ENCODE data around the gene INPP4A. TPM values are rescaled to one million over a fixed set of nuclear protein-coding genes. Genes with fewer than 3 reads are reported as not detected.

Gene INPP4A
- total and polyA plus RNA-seq, 2 experiments from 2014 or later: 7.9 to 13.1 TPM

DNA sequence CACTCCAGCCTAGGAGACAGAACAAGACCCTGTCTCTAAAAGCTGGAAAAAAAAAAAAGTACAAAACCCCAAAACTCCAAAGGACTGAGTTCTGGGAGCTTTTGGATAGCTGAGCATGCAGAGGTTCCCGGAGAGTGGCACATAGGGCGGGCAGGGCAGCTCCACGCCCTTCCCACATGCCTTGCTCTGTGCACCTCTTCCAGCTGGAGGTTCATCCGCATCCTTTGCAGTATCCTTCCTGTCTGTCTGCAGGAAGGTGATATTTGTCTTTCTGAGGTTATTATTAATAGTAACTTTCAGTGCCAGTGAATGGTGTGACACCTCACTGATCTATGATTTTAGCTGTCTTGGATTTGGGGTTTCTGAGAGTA, 70.2 kb downstream of the INPP4A start:
- H4K20me1 ChIP-seq (ENCODE audit: insufficient read depth, poor library complexity, severe bottlenecking): no peaks in the 10 kb centered on the region
- H3K79me2 ChIP-seq: peaks cover 14% of the 10 kb centered on the region
- H3K9me3 ChIP-seq (ENCODE audit: low read depth): no peaks in the 10 kb centered on the region
- H3K36me3 ChIP-seq (replicated peaks; ENCODE audit: insufficient read depth, low read depth): no peaks in the 10 kb centered on the region
- H3K9me2 ChIP-seq (replicated peaks; ENCODE audit: insufficient read depth): no peaks in the 10 kb centered on the region
- H3K4me3 ChIP-seq: no peak overlapping the region
- peaks cover 7% of the 10 kb centered on the region for H3K4me1 ChIP-seq (ENCODE audit: insufficient read depth)
- H3K27me3 ChIP-seq: no peaks in the 10 kb centered on the region
- H3K4me2 ChIP-seq: no peak overlapping the region
- no peak for DNase-seq (ENCODE audit: low spot score)
- H2AFZ ChIP-seq: no peak overlapping the region
- WGBS (ENCODE audit: low lambda C conversion rate, missing lambda C conversion rate): 98% methylated on average over 4 of the region's 4 CpGs
- H3K27ac ChIP-seq: no peak overlapping the region
- TF ChIP-seq, protein P1, sequence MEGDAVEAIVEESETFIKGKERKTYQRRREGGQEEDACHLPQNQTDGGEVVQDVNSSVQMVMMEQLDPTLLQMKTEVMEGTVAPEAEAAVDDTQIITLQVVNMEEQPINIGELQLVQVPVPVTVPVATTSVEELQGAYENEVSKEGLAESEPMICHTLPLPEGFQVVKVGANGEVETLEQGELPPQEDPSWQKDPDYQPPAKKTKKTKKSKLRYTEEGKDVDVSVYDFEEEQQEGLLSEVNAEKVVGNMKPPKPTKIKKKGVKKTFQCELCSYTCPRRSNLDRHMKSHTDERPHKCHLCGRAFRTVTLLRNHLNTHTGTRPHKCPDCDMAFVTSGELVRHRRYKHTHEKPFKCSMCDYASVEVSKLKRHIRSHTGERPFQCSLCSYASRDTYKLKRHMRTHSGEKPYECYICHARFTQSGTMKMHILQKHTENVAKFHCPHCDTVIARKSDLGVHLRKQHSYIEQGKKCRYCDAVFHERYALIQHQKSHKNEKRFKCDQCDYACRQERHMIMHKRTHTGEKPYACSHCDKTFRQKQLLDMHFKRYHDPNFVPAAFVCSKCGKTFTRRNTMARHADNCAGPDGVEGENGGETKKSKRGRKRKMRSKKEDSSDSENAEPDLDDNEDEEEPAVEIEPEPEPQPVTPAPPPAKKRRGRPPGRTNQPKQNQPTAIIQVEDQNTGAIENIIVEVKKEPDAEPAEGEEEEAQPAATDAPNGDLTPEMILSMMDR (IDR thresholded peaks at IDR 0.05; ENCODE audit: poor library complexity): no peak
- TF ChIP-seq EZH2 (IDR thresholded peaks at IDR 0.05; ENCODE audit: borderline replicate concordance): no peak
- TF ChIP-seq EZH2phosphoT487 (IDR thresholded peaks at IDR 0.05; ENCODE audit: low read depth, severe bottlenecking, unreplicated experiment): no peak

DNA sequence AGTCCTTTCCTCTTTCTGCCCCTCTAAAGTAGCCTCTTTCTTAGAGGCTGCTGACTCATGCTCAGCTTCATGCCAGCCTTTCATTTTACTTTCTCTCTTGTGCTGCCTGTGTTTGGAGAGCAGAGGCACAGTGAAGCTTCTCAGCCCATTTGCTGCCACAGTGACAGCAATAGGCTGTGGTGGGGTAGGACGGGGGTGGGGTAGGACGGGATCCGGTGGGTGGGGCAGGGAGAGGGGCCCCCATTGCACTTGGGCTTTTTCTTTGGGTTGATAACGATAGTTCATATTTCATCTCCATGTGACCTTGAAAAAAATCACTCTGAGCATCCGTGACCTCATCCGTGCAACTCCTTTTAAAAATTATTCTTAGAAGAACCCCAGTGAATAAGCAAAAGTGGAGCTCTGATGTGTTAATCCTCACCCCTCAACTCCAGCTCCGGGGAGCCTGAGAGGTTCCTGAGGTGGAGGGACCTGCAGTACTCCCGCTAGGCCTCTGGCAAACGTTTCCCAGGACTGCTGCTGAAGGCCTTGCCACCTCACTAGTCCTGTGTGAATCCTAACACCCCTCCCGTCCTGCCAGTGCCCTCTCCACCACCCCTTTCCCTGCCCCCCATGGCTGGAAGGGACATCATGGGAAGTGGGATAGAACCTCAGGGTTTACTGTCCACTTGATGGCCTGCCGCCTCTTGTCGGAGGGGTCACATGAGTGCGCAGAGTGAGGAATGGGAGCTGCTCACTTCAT, 70.8 kb downstream of the INPP4A start:
- H3K4me3 ChIP-seq: no peak overlapping the region
- no peak overlapping the region for H3K4me2 ChIP-seq
- peaks cover 14% of the 10 kb centered on the region for H3K79me2 ChIP-seq
- H3K9me3 ChIP-seq (ENCODE audit: low read depth): no peaks in the 10 kb centered on the region
- DNase-seq (ENCODE audit: low spot score): no peak
- H3K27ac ChIP-seq: no peak overlapping the region
- H4K20me1 ChIP-seq (ENCODE audit: insufficient read depth, poor library complexity, severe bottlenecking): no peaks in the 10 kb centered on the region
- H2AFZ ChIP-seq: no peak overlapping the region
- WGBS (ENCODE audit: low lambda C conversion rate, missing lambda C conversion rate): 72% methylated on average over 13 of the region's 13 CpGs
- no peaks in the 10 kb centered on the region for H3K36me3 ChIP-seq (replicated peaks; ENCODE audit: insufficient read depth, low read depth)
- H3K9me2 ChIP-seq (replicated peaks; ENCODE audit: insufficient read depth): no peaks in the 10 kb centered on the region
- H3K27me3 ChIP-seq: no peaks in the 10 kb centered on the region
- peaks cover 7% of the 10 kb centered on the region for H3K4me1 ChIP-seq (ENCODE audit: insufficient read depth)
- TF ChIP-seq, protein P1 (IDR thresholded peaks at IDR 0.05; ENCODE audit: poor library complexity): no peak
- TF ChIP-seq EZH2 (IDR thresholded peaks at IDR 0.05; ENCODE audit: borderline replicate concordance) (no peak), EZH2phosphoT487 (IDR thresholded peaks at IDR 0.05; ENCODE audit: low read depth, severe bottlenecking, unreplicated experiment) (no peak)

DNA sequence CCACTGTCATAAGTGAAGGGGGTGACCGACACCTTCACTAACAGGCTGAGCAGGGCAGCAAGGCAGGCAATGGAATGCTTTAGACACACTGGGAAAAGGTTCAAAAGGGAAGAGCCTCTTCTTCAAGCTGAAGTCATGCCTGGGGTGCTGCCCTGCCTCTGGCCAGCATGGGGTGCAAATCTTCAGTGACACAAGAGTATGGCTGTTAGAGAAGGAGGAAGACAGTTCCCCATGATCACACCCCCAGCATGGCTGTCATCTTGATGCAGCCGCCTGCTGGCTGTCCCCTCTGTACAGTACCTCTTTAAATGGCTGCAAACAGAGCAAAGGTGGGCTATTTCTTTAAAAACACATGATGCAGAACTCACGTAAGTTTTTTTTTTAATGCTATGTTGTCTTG, 71.9 kb downstream of the INPP4A start:
- TF ChIP-seq EZH2 (IDR thresholded peaks at IDR 0.05; ENCODE audit: borderline replicate concordance) (no peak), EZH2phosphoT487 (IDR thresholded peaks at IDR 0.05; ENCODE audit: low read depth, severe bottlenecking, unreplicated experiment) (no peak)
- TF ChIP-seq, protein P1 (IDR thresholded peaks at IDR 0.05; ENCODE audit: poor library complexity): no peak
- Histone ChIP-seq H4K20me1 (ENCODE audit: insufficient read depth, poor library complexity, severe bottlenecking) (no peaks in the 10 kb centered on the region), H3K79me2 (peaks cover 14% of the 10 kb centered on the region), H3K27me3 (no peaks in the 10 kb centered on the region), H2AFZ (no peak overlapping the region), H3K4me2 (no peak overlapping the region), H3K4me3 (no peak overlapping the region), H3K36me3 (replicated peaks; ENCODE audit: insufficient read depth, low read depth) (no peaks in the 10 kb centered on the region), H3K9me3 (ENCODE audit: low read depth) (no peaks in the 10 kb centered on the region), H3K9me2 (replicated peaks; ENCODE audit: insufficient read depth) (no peaks in the 10 kb centered on the region), H3K4me1 (ENCODE audit: insufficient read depth) (peaks cover 7% of the 10 kb centered on the region), H3K27ac (no peak overlapping the region)
- WGBS (ENCODE audit: low lambda C conversion rate, missing lambda C conversion rate): 97% methylated on average over 3 of the region's 3 CpGs
- DNase-seq (ENCODE audit: low spot score): no peak

Data from hepatocyte (in vitro differentiated cells).